H1 (cell line): ENCODE results near the gene CRYAB. TPM values are rescaled to one million over a fixed set of nuclear protein-coding genes. Genes with fewer than 3 reads are reported as not detected.

ENCODE experiments used
- polyA plus RNA-seq, 7 experiments: library from polyadenylated mRNA; depleted of rRNA in 3 of 7; stranded (reverse) in 5 of 7; unstranded in 2 of 7; fragments of >200 nt in 5 of 7; fragments of 200-250 nt in 2 of 7; gene quantifications; 1 replicate in 5 of 7; 2 replicates in 1 of 7; 4 replicates in 1 of 7; pipeline versions ENCODE4 v1.2.1 to v1.2.3, GENCODE V29; 2011 to 2013; ENCODE audit warnings: missing spikeins in 2 of 7, mixed read lengths in 2 of 7
- small RNA-seq: library from polyadenylated mRNA; stranded (forward); fragments of <200 nt; extraction: miRNeasy Mini kit (QIAGEN cat#:217004); gene quantifications from one replicate; pipeline ENCODE3, GENCODE V24; 2013; ENCODE audit not compliant: insufficient read depth
- total RNA-seq: library from RNA; stranded (reverse); fragmentation: NEBNext Ultra II Directional; extraction: Animal tissue kit (Norgen Biotek cat#: 25700); gene quantifications from 2 replicates; pipeline ENCODE4 v1.2.1, GENCODE V29; 2021

Gene CRYAB
- total and polyA plus RNA-seq, 2 of the 8 experiments (the other 6 are each of a cell fraction or from before 2014, with no cell fraction given), result 1.9 to 2.0 TPM

Small RNA genes within 50 kb of the gene (small RNA-seq; reads per million reads assigned to genes)
- gene C11orf52, result not detected
- gene GNG5P3, result not detected
- gene RNA5SP351, result not detected
- gene RPL37AP8, result not detected

Other genes starting within 250 kb of the CRYAB start
- gene PPP2R1B, start 145.4 kb downstream of the CRYAB start, total RNA-seq, result 86.2 and 87.0 TPM in 2 replicates
- 23.1 and 25.8 TPM in 2 replicates for gene PPP2R1B, start 145.4 kb downstream of the CRYAB start, polyA plus RNA-seq (2011; rRNA removed)
- 16.4 and 23.5 TPM in 2 replicates for gene ALG9, start 40.2 kb downstream of the CRYAB start, total RNA-seq
- gene ALG9, start 40.2 kb downstream of the CRYAB start, polyA plus RNA-seq (2011; rRNA removed), result 17.8 and 24.5 TPM in 2 replicates
- gene FDXACB1, start 32.6 kb downstream of the CRYAB start, total RNA-seq, result 2.3 and 2.4 TPM in 2 replicates
- gene FDXACB1, start 32.6 kb downstream of the CRYAB start, polyA plus RNA-seq (2011; rRNA removed), result 0.85 and 1.4 TPM in 2 replicates
- gene CFAP68, start 32.2 kb downstream of the CRYAB start, total RNA-seq, result 21.4 and 22.6 TPM in 2 replicates
- gene CFAP68, start 32.2 kb downstream of the CRYAB start, polyA plus RNA-seq (2011; rRNA removed), result 28.7 and 43.1 TPM in 2 replicates
- 0.32 and 1.0 TPM in 2 replicates for gene HSPB2, start 964 bp upstream of the CRYAB start, total RNA-seq
- gene HSPB2, start 964 bp upstream of the CRYAB start, polyA plus RNA-seq (2011; rRNA removed), result 0.86 and 1.4 TPM in 2 replicates
- 1.7 and 2.2 TPM in 2 replicates for gene C11orf52, start 7.1 kb upstream of the CRYAB start, total RNA-seq
- gene C11orf52, start 7.1 kb upstream of the CRYAB start, polyA plus RNA-seq (2011; rRNA removed), result 2.7 and 3.4 TPM in 2 replicates
- 15.4 and 17.1 TPM in 2 replicates for gene DIXDC1, start 25.6 kb upstream of the CRYAB start, total RNA-seq
- 4.8 and 5.9 TPM in 2 replicates for gene DIXDC1, start 25.6 kb upstream of the CRYAB start, polyA plus RNA-seq (2011; rRNA removed)
- 61.2 and 66.2 TPM in 2 replicates for gene DLAT, start 113.6 kb upstream of the CRYAB start, total RNA-seq
- 17.3 and 23.1 TPM in 2 replicates for gene DLAT, start 113.6 kb upstream of the CRYAB start, polyA plus RNA-seq (2011; rRNA removed)
- gene PIH1D2, start 162.2 kb upstream of the CRYAB start, total RNA-seq, result 0.73 and 0.86 TPM in 2 replicates
- 0.53 TPM in 2 replicates for gene PIH1D2, start 162.2 kb upstream of the CRYAB start, polyA plus RNA-seq (2011; rRNA removed)
- gene NKAPD1, start 162.5 kb upstream of the CRYAB start, total RNA-seq, result 16.7 and 20.4 TPM in 2 replicates
- gene NKAPD1, start 162.5 kb upstream of the CRYAB start, polyA plus RNA-seq (2011; rRNA removed), result 3.6 and 6.7 TPM in 2 replicates
- gene TIMM8B, start 175.0 kb upstream of the CRYAB start, total RNA-seq, result 86.1 and 93.7 TPM in 2 replicates
- gene TIMM8B, start 175.0 kb upstream of the CRYAB start, polyA plus RNA-seq (2011; rRNA removed), result 138 and 143 TPM in 2 replicates
- gene SDHD, start 175.1 kb upstream of the CRYAB start, total RNA-seq, result 90.3 and 96.0 TPM in 2 replicates
- gene SDHD, start 175.1 kb upstream of the CRYAB start, polyA plus RNA-seq (2011; rRNA removed), result 181 and 199 TPM in 2 replicates